ENCODE data around the gene SLITRK5. TPM values are rescaled to one million over a fixed set of nuclear protein-coding genes. Genes with fewer than 3 reads are reported as not detected.

The SLITRK5 gene
- total RNA-seq, 1 experiment from 2014 or later: 0.09 TPM

DNA sequence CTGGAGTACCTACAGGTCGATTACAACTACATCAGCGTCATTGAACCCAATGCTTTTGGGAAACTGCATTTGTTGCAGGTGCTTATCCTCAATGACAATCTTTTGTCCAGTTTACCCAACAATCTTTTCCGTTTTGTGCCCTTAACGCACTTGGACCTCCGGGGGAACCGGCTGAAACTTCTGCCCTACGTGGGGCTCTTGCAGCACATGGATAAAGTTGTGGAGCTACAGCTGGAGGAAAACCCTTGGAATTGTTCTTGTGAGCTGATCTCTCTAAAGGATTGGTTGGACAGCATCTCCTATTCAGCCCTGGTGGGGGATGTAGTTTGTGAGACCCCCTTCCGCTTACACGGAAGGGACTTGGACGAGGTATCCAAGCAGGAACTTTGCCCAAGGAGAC, 4.7 kb downstream of the SLITRK5 start:
- H3K23ac ChIP-seq (ENCODE audit: insufficient read length, low read depth, low read length): no peak overlapping the region
- H3K4ac ChIP-seq (ENCODE audit: low read depth, low read length): no peak overlapping the region
- peaks cover 49% of the 10 kb centered on the region for H3K27me3 ChIP-seq (ENCODE audit: insufficient read depth, low read length)
- Mint-ChIP-seq H3K36me3 (ENCODE audit: insufficient read depth in 1 of 3, low read depth in 3 of 3) (peaks cover 0 to 17% (median 0%) of the 10 kb centered on the region in 3 experiments; a peak in 3 of 7 replicates), H3K27ac (no peak overlapping the region), H3K4me1 (peaks cover 32 to 51% of the 10 kb centered on the region in 2 experiments), H3K9me3 (peaks cover 4 to 5% of the 10 kb centered on the region in 2 experiments; a peak in 4 of 5 replicates), H3K27me3 (ENCODE audit: low read depth) (peaks cover 92% of the 10 kb centered on the region), H3K4me3 (no peak overlapping the region)
- no CpG with 5 or more reads among the region's 10 CpGs for WGBS (ENCODE audit: extremely low coverage, insufficient read length, low lambda C conversion rate)
- no peak overlapping the region for H3T11ph ChIP-seq (ENCODE audit: low read length)
- H3K23me2 ChIP-seq (ENCODE audit: insufficient read length, low read depth, low read length, poor library complexity, severe bottlenecking): peaks cover 44% of the 10 kb centered on the region
- H3K18ac ChIP-seq (ENCODE audit: insufficient read length, low read depth, low read length): no peak overlapping the region
- no peak for DNase-seq
- H2AK5ac ChIP-seq (ENCODE audit: insufficient read length, low read length): no peak overlapping the region
- no peak overlapping the region for H2BK20ac ChIP-seq (ENCODE audit: low read depth, low read length, poor library complexity, severe bottlenecking)
- H2BK15ac ChIP-seq (ENCODE audit: low read depth, low read length): no peak overlapping the region
- no peak overlapping the region for H4K8ac ChIP-seq (replicated peaks; ENCODE audit: insufficient read length, low read depth, low read length)
- no peak overlapping the region for H2BK12ac ChIP-seq (ENCODE audit: insufficient read length, low read depth, low read length)
- H2BK5ac ChIP-seq (ENCODE audit: insufficient read length, low read length): no peak overlapping the region
- H3K9ac ChIP-seq (ENCODE audit: extremely low read depth, insufficient read length, low read length): no peak overlapping the region
- H4K91ac ChIP-seq (ENCODE audit: insufficient read length, low read depth, low read length): no peak overlapping the region
- no peaks in the 10 kb centered on the region for H4K20me1 ChIP-seq (ENCODE audit: control insufficient read depth, insufficient read depth, insufficient read length)
- H3K79me2 ChIP-seq (ENCODE audit: insufficient read depth, low read length): no peaks in the 10 kb centered on the region
- H3K4me1 ChIP-seq (ENCODE audit: insufficient read depth, low read length): peaks cover 6% of the 10 kb centered on the region
- no peaks in the 10 kb centered on the region for H3K9me3 ChIP-seq (ENCODE audit: control insufficient read depth, low read depth, low read length)
- no peak overlapping the region for H2AFZ ChIP-seq (ENCODE audit: low read length)
- H3K4me2 ChIP-seq (ENCODE audit: insufficient read depth, insufficient read length, low read length): peak overlapping the region; percentile 7
- H2BK120ac ChIP-seq (ENCODE audit: low read depth, low read length, poor library complexity, severe bottlenecking): no peak overlapping the region
- H3K79me1 ChIP-seq (ENCODE audit: insufficient read depth, low read depth, low read length, poor library complexity, severe bottlenecking): no peaks in the 10 kb centered on the region
- H4K5ac ChIP-seq (ENCODE audit: insufficient read length, low read depth, low read length): no peak overlapping the region
- no peak overlapping the region for H3K27ac ChIP-seq (ENCODE audit: insufficient read length, low read depth, low read length)
- TF ChIP-seq, protein P1, sequence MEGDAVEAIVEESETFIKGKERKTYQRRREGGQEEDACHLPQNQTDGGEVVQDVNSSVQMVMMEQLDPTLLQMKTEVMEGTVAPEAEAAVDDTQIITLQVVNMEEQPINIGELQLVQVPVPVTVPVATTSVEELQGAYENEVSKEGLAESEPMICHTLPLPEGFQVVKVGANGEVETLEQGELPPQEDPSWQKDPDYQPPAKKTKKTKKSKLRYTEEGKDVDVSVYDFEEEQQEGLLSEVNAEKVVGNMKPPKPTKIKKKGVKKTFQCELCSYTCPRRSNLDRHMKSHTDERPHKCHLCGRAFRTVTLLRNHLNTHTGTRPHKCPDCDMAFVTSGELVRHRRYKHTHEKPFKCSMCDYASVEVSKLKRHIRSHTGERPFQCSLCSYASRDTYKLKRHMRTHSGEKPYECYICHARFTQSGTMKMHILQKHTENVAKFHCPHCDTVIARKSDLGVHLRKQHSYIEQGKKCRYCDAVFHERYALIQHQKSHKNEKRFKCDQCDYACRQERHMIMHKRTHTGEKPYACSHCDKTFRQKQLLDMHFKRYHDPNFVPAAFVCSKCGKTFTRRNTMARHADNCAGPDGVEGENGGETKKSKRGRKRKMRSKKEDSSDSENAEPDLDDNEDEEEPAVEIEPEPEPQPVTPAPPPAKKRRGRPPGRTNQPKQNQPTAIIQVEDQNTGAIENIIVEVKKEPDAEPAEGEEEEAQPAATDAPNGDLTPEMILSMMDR (conservative IDR thresholded peaks at IDR 0.05): no peak
- H3K56ac ChIP-seq (ENCODE audit: insufficient read length, low read depth, low read length): no peak overlapping the region
- no peak overlapping the region for H3K14ac ChIP-seq (ENCODE audit: insufficient read depth, low read length)

Data from H9 (cell line).